ENCODE measurements around the gene GAB2.

Gene GAB2

GRCh38 chr11:78334109-78334508 is 83.5 kb downstream of the GAB2 start:
- Mint-ChIP-seq H3K4me1 (peaks cover 24% of the 10 kb centered on the region), H3K27me3 (no peaks in the 10 kb centered on the region)

GRCh38 chr11:78332872-78333271 is 84.7 kb downstream of the GAB2 start:
- Mint-ChIP-seq H3K27me3 (no peaks in the 10 kb centered on the region), H3K4me1 (peaks cover 23% of the 10 kb centered on the region), H3K9me3 (peaks cover 5 to 7% of the 10 kb centered on the region in 2 donors), H3K27ac (no peak overlapping the region), H3K4me3 (no peak overlapping the region)
- DNase-seq (no peak), ATAC-seq (no peak)

More at GRCh38 chr11:78334109-78334508, 83.5 kb downstream of the GAB2 start:
- DNase-seq, result no peak
- ATAC-seq, result no peak
- H3K27ac Mint-ChIP-seq, result no peak overlapping the region
- H3K4me3 Mint-ChIP-seq, result no peak overlapping the region
- H3K9me3 Mint-ChIP-seq, result peaks cover 5 to 7% of the 10 kb centered on the region in 2 donors

GRCh38 chr11:78332174-78332866 is 85.3 kb downstream of the GAB2 start:
- DNase-seq (no peak), ATAC-seq (peak; percentile 71)
- Mint-ChIP-seq H3K4me3 (peak overlapping the region in 1 of 2 donors; percentile 32), H3K9me3 (peaks cover 5 to 7% of the 10 kb centered on the region in 2 donors), H3K27ac (no peak overlapping the region), H3K4me1 (peaks cover 23% of the 10 kb centered on the region), H3K27me3 (no peaks in the 10 kb centered on the region)

GRCh38 chr11:78331711-78332110 is 85.9 kb downstream of the GAB2 start:
- H3K4me3 Mint-ChIP-seq, result peak overlapping the region in 1 of 2 donors; percentile 32

GRCh38 chr11:78330361-78330760 is 87.3 kb downstream of the GAB2 start:
- H3K27ac Mint-ChIP-seq, result no peak overlapping the region
- DNase-seq, result no peak
- no peak overlapping the region for H3K4me3 Mint-ChIP-seq
- peaks cover 39% of the 10 kb centered on the region for H3K4me1 Mint-ChIP-seq
- no peak for ATAC-seq
- H3K9me3 Mint-ChIP-seq, result peaks cover under 1 to 3% of the 10 kb centered on the region in 2 donors
- H3K27me3 Mint-ChIP-seq, result no peaks in the 10 kb centered on the region

More at GRCh38 chr11:78331711-78332110, 85.9 kb downstream of the GAB2 start:
- ATAC-seq (peak; percentile 26), DNase-seq (no peak)
- Mint-ChIP-seq H3K9me3 (peaks cover 5 to 7% of the 10 kb centered on the region in 2 donors), H3K27me3 (no peaks in the 10 kb centered on the region), H3K27ac (peak overlapping the region in 1 of 2 donors; percentile 37), H3K4me1 (peaks cover 26% of the 10 kb centered on the region)

GRCh38 chr11:78327945-78328344 is 89.7 kb downstream of the GAB2 start:
- H3K4me1 Mint-ChIP-seq, result peaks cover 55% of the 10 kb centered on the region
- H3K27ac Mint-ChIP-seq, result no peak overlapping the region

GRCh38 chr11:78325274-78325781 is 92.3 kb downstream of the GAB2 start:
- ATAC-seq (peak; percentile 99), DNase-seq (peak; percentile 12 to 13)
- Mint-ChIP-seq H3K4me1 (peaks cover 36% of the 10 kb centered on the region), H3K27me3 (no peaks in the 10 kb centered on the region), H3K9me3 (no peaks in the 10 kb centered on the region), H3K4me3 (peak overlapping the region; percentile 7 to 60), H3K27ac (peak overlapping the region; percentile 12 to 58)

More at GRCh38 chr11:78327945-78328344, 89.7 kb downstream of the GAB2 start:
- H3K9me3 Mint-ChIP-seq, result no peaks in the 10 kb centered on the region
- H3K27me3 Mint-ChIP-seq, result no peaks in the 10 kb centered on the region
- DNase-seq (no peak), ATAC-seq (no peak)
- H3K4me3 Mint-ChIP-seq, result no peak overlapping the region

- no peaks in the 10 kb centered on the region for H3K9me3 Mint-ChIP-seq
- ATAC-seq, result no peak
- H3K27ac Mint-ChIP-seq, result no peak overlapping the region
- H3K4me3 Mint-ChIP-seq, result no peak overlapping the region
- H3K27me3 Mint-ChIP-seq, result no peaks in the 10 kb centered on the region
- H3K4me1 Mint-ChIP-seq, result peaks cover 32% of the 10 kb centered on the region
- DNase-seq, result no peak
Measured at GRCh38 chr11:78323363-78323762, 94.3 kb downstream of the GAB2 start.

- Mint-ChIP-seq H3K9me3 (no peaks in the 10 kb centered on the region), H3K27me3 (peaks cover 4% of the 10 kb centered on the region), H3K4me3 (no peak overlapping the region), H3K27ac (no peak overlapping the region), H3K4me1 (peaks cover 8% of the 10 kb centered on the region)
- DNase-seq (no peak), ATAC-seq (no peak)
Measured at GRCh38 chr11:78319453-78319955, 98.1 kb downstream of the GAB2 start.

GRCh38 chr11:78318321-78319114 is 99.1 kb downstream of the GAB2 start:
- Mint-ChIP-seq H3K4me3 (no peak overlapping the region), H3K9me3 (no peaks in the 10 kb centered on the region), H3K27me3 (peaks cover 11% of the 10 kb centered on the region), H3K27ac (no peak overlapping the region), H3K4me1 (no peaks in the 10 kb centered on the region)
- ATAC-seq (no peak), DNase-seq (no peak)

GRCh38 chr11:78315724-78316123 is 101.9 kb downstream of the GAB2 start:
- Mint-ChIP-seq H3K27me3 (peaks cover 17% of the 10 kb centered on the region), H3K4me1 (peaks cover 15% of the 10 kb centered on the region), H3K27ac (no peak overlapping the region), H3K4me3 (no peak overlapping the region), H3K9me3 (no peaks in the 10 kb centered on the region)
- DNase-seq, result no peak
- ATAC-seq, result no peak

GRCh38 chr11:78314762-78315161 is 102.9 kb downstream of the GAB2 start:
- H3K27me3 Mint-ChIP-seq, result peaks cover 17% of the 10 kb centered on the region

GRCh38 chr11:78313898-78314297 is 103.7 kb downstream of the GAB2 start:
- no peak overlapping the region for H3K27ac Mint-ChIP-seq
- H3K9me3 Mint-ChIP-seq, result no peaks in the 10 kb centered on the region
- DNase-seq, result no peak
- peaks cover 15% of the 10 kb centered on the region for H3K4me1 Mint-ChIP-seq
- no peak for ATAC-seq
- H3K4me3 Mint-ChIP-seq, result no peak overlapping the region
- peaks cover 17% of the 10 kb centered on the region for H3K27me3 Mint-ChIP-seq

More at GRCh38 chr11:78314762-78315161, 102.9 kb downstream of the GAB2 start:
- H3K4me3 Mint-ChIP-seq, result no peak overlapping the region
- DNase-seq (no peak), ATAC-seq (no peak)
- H3K27ac Mint-ChIP-seq, result no peak overlapping the region
- H3K9me3 Mint-ChIP-seq, result no peaks in the 10 kb centered on the region
- H3K4me1 Mint-ChIP-seq, result peaks cover 15% of the 10 kb centered on the region

GRCh38 chr11:78313181-78313795 is 104.3 kb downstream of the GAB2 start:
- ATAC-seq, result no peak
- Mint-ChIP-seq H3K9me3 (no peaks in the 10 kb centered on the region), H3K4me3 (no peak overlapping the region), H3K27ac (no peak overlapping the region), H3K4me1 (peaks cover 15% of the 10 kb centered on the region), H3K27me3 (peaks cover 19% of the 10 kb centered on the region)
- DNase-seq, result no peak

- Mint-ChIP-seq H3K4me3 (no peak overlapping the region), H3K27ac (no peak overlapping the region), H3K9me3 (no peaks in the 10 kb centered on the region), H3K4me1 (peaks cover 15% of the 10 kb centered on the region), H3K27me3 (peaks cover 24% of the 10 kb centered on the region)
- peak; percentile 47 for ATAC-seq
- no peak for DNase-seq
Measured at GRCh38 chr11:78312712-78313111, 104.9 kb downstream of the GAB2 start.
